ENCODE results near the gene FKBP2. TPM values are rescaled to one million over a fixed set of nuclear protein-coding genes. Genes with fewer than 3 reads are reported as not detected.

FKBP2 gene
- total RNA-seq, 1 experiment from 2014 or later: 41.0 TPM

DNA sequence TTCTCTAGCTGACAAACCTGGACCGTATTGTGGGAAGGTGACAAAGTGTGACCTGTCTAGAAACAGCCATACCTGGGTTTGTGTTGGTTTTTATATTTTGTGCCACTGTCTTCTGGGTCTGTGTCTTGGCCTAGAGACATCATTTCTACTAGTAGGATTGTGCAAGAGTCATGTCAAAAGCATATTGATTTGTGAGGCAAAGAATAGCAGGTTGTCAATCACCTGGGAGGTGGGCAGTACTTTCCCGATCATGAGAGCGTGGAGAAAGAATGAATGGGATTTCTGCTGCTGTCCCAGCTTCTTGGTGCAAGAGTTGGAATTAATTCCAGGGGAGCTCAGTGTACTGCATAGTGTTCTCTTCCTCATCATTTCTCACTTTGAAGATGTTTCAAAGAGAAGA, 39.4 kb upstream of the FKBP2 start:
- no peaks in the 10 kb centered on the region for H3K23me2 ChIP-seq (ENCODE audit: insufficient read length, low read depth, low read length, poor library complexity, severe bottlenecking)
- no peak overlapping the region for H2BK15ac ChIP-seq (ENCODE audit: low read depth, low read length)
- DNase-seq: no peak
- H3K9me3 ChIP-seq (ENCODE audit: control insufficient read depth, low read depth, low read length): no peaks in the 10 kb centered on the region
- no peak overlapping the region for H3K4me2 ChIP-seq (ENCODE audit: insufficient read depth, insufficient read length, low read length)
- H3K36me3 Mint-ChIP-seq (ENCODE audit: insufficient read depth in 1 of 3, low read depth in 3 of 3): peaks cover 57 to 95% (median 89%) of the 10 kb centered on the region in 3 experiments; a peak in 6 of 7 replicates
- peaks cover 13 to 14% of the 10 kb centered on the region in 2 experiments for H3K4me1 Mint-ChIP-seq
- H4K91ac ChIP-seq (ENCODE audit: insufficient read length, low read depth, low read length): no peak overlapping the region
- no peaks in the 10 kb centered on the region for H3K79me1 ChIP-seq (ENCODE audit: insufficient read depth, low read depth, low read length, poor library complexity, severe bottlenecking)
- no peak overlapping the region for H4K8ac ChIP-seq (replicated peaks; ENCODE audit: insufficient read length, low read depth, low read length)
- no peaks in the 10 kb centered on the region for H3K27me3 ChIP-seq (ENCODE audit: insufficient read depth, low read length)
- H4K5ac ChIP-seq (ENCODE audit: insufficient read length, low read depth, low read length): no peak overlapping the region
- no peak overlapping the region for H3K9ac ChIP-seq (ENCODE audit: extremely low read depth, insufficient read length, low read length)
- no peak overlapping the region for H3K56ac ChIP-seq (ENCODE audit: insufficient read length, low read depth, low read length)
- H2BK120ac ChIP-seq (ENCODE audit: low read depth, low read length, poor library complexity, severe bottlenecking): no peak overlapping the region
- no peak overlapping the region for H3K23ac ChIP-seq (ENCODE audit: insufficient read length, low read depth, low read length)
- no peaks in the 10 kb centered on the region for H3K27me3 Mint-ChIP-seq (ENCODE audit: low read depth)
- no peak overlapping the region for H3K27ac ChIP-seq (ENCODE audit: insufficient read length, low read depth, low read length)
- no peak overlapping the region for H3K4ac ChIP-seq (ENCODE audit: low read depth, low read length)
- no peak overlapping the region for H2BK12ac ChIP-seq (ENCODE audit: insufficient read length, low read depth, low read length)
- H3K14ac ChIP-seq (ENCODE audit: insufficient read depth, low read length): no peak overlapping the region
- H3K18ac ChIP-seq (ENCODE audit: insufficient read length, low read depth, low read length): no peak overlapping the region
- H4K20me1 ChIP-seq (ENCODE audit: control insufficient read depth, insufficient read depth, insufficient read length): no peaks in the 10 kb centered on the region
- no peaks in the 10 kb centered on the region for H3K79me2 ChIP-seq (ENCODE audit: insufficient read depth, low read length)
- H3K4me1 ChIP-seq (ENCODE audit: insufficient read depth, low read length): no peaks in the 10 kb centered on the region
- no peak overlapping the region for H3K27ac Mint-ChIP-seq
- no peak overlapping the region for H2BK20ac ChIP-seq (ENCODE audit: low read depth, low read length, poor library complexity, severe bottlenecking)
- H2AFZ ChIP-seq (ENCODE audit: low read length): no peak overlapping the region
- no peak overlapping the region for H3T11ph ChIP-seq (ENCODE audit: low read length)
- no CpG with 5 or more reads among the region's 3 CpGs for WGBS (ENCODE audit: extremely low coverage, insufficient read length, low lambda C conversion rate)
- H2BK5ac ChIP-seq (ENCODE audit: insufficient read length, low read length): no peak overlapping the region
- no peak for TF ChIP-seq CTCF (conservative IDR thresholded peaks at IDR 0.05)
- no peak overlapping the region for H3K4me3 Mint-ChIP-seq
- no peak overlapping the region for H2AK5ac ChIP-seq (ENCODE audit: insufficient read length, low read length)
- no peaks in the 10 kb centered on the region; a peak in 1 of 5 replicates for H3K9me3 Mint-ChIP-seq
